Stimulated activated CD4-positive, alpha-beta T cell treated with anti-CD3 and anti-CD28 coated beads, Interleukin-1b, Interleukin-23, amount 100 ng/mL, for 48 hours (primary cell): ENCODE measurements around the gene LRRC1.
"Not testable (repeated sequence)": the region's sequence is repeated elsewhere in the genome, so short reads cannot be mapped to it uniquely, and the experiment has no call there.

ENCODE experiments used
- DNase-seq: peaks from one replicate; pipeline ENCODE4 v3.0.0-alpha.2; 2020

The LRRC1 gene

DNA sequence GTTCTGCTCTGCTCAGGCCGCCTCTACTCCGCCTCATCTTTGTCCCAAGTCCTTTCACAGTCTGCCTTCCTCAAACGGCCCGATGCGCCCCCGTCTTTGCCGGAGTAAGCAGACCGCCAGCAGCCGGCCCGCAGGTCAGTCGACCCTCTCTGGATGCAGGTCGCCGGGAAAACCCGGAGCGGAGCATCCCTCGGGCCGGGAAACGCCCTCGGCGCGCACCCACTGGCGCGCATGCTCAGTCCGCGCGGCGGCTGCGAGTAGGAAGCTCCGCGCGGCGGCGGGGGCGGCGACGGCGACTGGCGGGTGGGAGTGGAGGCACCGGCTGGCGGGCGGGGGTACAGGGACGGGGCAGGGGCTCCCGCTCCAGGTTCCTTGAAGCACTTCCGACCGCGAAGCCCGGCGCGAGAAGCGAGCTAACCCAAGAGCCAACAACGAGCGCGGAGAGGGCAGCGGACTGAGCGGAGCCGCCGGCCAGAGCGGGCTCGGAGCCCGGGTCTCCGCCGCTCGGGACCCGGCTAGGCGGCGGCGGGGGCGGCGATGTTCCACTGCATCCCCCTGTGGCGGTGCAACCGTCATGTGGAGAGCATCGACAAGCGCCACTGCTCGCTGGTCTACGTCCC is at the start of gene LRRC1:
Gene LRRC1, plus strand, starts transcription at position 286 of the 620 bp plus-strand sequence. Its CDS starts 252 bp downstream, at position 538.
- DNase-seq: peak; percentile 79

DNA sequence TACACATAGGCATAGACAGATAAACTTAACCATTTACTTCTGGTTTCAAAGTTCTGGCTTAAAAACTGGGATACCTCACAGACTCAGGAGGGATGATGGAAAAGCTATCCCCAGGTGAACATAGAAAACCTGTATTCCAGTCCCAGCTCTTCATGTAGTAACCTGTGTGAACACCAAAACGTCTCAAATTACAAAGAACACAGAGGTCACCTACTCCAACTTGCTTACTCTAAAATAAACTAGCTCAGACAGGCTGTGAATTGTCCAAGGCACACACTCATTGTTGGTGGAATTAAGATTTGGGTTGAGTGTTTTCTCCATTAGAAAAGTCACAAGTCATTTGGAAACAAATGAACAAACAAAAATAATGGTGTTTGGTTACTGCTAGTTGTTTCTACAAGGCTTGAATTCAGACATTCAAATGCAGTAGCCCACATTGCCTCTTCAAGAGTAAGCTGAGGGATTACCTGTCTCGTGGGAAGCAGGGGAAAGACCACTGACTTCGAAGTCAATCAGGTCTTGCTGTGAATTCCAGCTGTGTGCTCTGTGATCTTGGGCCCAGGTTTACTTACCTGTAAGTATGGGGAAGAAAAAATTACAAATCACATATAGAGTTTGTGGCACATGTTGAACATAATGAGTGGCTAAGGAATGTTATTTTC is 48.2 kb upstream of the LRRC1 start:
- DNase-seq: no peak

DNA sequence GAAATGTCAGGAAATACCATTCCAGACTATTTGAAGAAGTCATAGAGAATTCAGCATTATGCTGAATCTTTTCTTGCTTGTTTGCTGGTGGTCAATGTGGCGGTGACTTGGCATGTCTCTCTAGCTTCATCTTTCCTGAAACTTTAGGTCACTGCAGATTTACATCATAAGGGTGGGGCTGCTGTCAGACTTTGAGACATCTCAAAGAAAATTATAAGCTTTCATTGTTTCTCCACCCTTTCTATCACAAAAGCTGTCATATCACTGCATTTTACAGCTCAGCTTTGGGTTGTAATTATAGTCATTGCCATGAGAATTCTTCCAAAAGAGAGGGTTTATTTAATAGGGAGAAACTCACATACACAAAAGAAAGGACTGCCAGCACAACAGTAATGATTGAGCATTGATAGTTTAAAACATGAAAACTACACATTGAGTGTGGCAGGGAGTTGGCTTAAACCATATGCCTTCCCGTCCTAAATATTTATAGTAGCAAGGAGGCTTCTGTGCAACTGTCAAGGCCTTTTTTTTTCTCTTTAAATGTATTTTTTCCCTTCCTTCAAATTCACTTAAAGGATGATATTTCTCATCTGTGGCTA is 44.7 kb upstream of the LRRC1 start:
- no peak for DNase-seq

DNA sequence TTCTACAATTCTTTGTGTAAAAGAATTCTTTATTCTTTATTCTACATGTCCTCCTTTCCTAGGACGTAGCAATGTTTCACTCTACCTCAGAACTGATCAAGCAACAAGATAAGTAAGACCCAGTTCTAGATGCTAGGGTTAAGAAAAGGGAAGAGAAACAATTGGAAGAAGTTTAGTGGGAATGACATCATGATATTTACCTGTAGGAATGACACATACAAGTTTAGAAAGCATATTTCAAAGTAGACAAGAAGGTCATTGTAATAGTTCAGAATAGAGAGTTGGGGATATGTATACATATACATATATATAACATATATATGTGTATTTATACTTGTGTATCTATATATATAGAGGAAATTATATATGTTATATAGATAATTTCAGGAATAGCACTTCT is 43.4 kb upstream of the LRRC1 start:
- DNase-seq: no peak

DNA sequence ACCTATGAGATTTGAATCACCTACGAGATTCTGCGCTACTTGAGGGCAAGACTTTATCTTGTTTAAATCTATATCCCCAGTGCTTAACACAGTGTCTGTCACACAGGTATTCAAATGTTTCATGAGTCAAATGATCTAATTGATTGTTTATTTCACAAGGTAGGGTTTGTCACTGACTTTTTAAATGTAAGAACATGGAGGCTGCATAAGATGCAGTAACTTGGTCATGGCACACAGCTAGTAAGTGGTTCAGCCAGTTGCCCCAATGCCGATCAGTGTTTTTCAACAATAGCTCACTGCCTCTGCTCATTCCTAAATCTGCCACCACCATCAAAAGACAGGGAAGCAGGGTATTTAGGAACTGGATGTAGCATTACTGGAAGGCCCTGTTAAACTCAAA is 42.4 kb upstream of the LRRC1 start:
- DNase-seq: no peak

DNA sequence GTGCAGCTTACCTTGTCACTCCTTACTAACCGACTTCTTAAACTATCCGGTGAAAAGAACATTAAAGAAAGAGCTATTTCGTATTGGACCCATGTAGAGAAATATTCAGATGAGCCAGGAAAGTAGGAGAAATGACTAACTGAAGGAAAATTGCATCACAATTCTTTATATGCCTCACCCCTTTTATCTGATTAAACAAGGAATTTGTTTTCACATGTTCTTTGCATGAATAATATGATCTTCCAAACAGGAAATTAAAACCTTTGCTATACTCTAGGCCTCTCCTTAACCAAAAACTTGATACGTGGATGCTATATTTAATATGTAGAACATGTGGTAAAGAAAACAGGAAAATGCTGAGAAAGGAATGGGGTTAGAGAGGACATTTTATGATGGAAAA is 41.9 kb upstream of the LRRC1 start:
- DNase-seq: no peak

DNA sequence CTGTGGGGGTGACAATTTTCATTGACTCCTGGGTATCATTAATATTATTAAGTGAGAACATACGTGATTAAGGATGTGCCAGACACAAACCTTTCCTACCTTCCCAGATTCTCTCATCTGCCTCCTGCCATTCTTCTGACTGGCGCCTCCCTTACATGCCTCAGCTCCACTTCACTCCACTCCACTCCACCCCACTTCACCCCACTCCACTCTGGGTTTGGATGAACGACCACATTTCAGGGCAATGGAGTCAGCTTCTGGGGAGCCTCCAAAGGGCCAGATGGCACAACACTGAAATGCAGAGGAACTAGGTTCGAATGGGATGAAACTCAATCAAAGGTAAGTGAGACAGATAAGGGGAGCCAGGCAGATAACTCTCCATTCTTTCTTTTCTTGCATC is 40.5 kb upstream of the LRRC1 start:
- DNase-seq: no peak

DNA sequence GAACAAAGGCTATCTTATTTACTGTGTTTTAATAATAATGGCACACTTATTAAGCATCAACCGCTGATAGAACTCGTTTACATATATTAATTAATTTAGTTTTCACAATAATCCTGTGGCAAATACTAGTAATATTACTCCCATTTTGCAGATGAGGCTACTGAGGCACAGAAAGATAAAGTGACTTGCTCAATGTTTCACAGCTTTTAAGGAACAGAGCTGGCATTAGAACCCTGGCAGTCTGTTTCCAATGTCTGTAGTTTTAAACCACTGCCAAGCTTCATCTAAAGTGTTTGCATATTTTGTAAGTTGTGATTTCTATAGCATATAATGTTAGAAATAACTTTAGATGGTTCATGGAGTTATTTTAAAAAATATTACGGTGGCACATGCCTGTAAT is 38.4 kb upstream of the LRRC1 start:
- no peak for DNase-seq

DNA sequence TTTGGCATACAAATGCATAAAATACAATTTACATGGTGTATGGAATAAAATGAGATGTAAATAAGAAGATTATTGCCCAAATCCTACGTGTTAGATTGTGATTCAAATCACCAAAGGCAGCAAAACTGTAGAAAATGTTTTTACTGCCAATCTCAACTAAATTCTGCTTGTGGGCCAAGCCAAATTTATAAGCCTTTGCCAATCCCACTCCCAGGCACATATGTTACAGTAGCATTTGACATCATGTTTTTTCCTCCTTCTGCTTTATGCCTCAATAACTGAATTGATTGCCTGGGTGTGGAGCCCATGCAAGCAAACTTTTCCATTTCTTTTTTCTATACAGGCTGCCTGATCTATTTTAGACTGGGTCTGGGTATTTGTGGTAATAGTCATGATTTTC is 36.3 kb upstream of the LRRC1 start:
- no peak for DNase-seq

DNA sequence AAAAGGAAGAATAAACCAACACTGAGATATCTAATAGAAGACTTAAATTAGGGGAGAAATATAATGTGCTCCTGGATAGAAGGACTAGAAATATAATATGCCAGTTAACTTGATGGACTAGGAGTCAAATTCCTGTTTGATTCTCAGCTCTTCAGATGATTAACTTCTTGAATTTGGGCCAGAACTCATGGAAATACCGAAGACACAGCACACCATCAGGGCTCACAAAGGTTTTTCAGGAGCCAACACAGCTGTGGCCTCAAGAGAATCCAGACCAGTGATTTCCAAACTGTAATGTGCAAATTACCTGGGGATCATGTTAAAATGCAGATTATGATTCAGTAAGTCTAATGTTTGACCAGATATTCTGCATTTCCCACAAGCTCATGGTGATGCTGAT is 33.8 kb upstream of the LRRC1 start:
- no peak for DNase-seq

DNA sequence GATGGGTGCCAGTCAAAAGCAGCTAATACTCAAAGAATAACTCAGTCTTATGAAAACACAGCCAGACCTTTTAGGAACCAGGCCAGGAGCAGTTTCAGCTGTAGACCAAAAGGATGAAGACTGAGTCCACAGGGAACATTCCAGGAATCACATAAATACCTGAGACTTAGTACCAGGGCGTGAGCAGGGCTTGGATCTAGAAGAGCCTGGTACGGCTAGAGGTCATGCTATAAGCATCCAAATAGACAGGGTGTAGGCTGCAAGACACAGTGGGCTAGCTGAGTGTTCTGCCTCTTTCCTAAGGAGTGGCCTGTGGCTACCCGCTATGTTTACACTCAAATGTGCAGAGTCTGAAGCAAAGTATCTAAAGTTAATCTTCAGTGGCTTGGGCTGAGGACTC is 29.5 kb upstream of the LRRC1 start:
- DNase-seq: no peak

DNA sequence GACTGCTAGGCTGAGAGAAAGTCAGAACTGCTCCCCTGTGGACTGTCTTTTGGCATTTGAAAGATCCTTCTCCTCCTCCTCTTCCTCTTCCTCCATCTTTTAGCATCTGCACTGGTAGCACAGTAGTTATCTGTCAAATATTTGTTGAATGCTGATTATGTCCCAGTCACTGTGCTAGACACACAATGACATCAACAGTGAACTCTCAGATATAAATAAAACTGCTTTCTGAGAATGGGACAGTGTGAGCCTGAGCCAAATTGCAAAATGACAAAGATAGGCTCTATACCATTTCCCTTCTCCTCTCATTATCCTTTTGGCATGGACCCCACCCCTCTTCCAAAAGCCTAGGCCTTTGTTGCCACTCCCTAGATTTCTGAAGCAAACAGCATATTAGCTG is 27.9 kb upstream of the LRRC1 start:
- DNase-seq: no peak

DNA sequence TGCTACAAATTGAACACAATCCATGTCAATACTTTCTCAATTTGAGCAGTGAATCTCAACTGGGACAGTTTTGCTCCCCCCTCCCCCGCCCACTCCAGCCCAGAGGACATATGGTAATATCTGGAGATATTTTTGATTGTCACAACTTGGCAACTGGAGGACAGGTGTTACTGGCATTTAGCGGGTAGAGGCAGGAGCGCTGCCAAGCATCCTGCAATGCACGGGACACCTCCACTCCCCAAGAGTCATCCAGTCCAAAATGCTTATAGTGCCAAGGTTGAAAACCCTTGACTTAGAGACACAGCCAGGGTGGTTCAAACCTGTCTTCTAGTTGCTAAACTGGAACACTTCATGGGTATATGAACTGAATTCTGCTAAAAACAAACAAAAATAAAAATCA is 26.9 kb upstream of the LRRC1 start:
- no peak for DNase-seq

DNA sequence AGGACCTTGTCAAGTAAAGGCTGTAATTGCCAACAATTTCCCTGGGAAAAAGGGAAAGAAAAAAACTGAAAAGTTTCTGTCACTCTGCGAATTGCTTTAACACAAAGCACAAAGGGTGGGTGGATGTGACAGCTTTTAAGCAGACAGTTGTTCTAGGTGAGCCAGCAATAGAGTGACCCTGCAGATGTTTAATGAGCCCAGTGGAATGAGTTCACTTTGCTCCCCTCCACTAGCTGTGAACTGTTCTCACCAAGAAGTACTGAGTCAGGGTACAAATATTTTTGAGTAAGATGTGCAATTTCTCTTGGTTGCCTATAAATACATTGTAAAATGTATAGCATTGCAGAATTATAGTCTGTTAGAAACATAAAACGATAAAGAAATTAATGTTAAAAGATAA is 26.2 kb upstream of the LRRC1 start:
- no peak for DNase-seq

DNA sequence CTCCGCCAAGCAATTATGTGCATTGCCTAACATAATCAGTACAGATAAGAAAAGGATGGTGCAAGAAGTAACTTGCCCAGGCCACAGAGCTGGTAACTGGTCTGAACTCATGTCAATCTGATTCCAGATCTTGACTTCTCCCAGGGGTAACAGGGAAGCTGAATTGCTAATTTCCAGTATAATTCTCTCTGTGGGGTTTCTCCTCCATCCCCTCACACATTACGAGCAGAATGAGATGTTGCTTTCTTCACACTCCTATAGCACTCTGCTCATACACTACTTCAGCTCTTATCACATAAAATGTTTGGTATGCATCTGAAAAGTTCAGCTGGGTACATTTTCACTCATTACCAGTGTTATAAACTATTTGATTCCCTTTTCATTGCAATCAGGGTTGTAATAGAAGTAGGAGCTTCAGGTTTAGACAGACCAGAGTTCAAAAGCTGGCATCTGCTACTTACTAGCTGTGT is 24.0 kb upstream of the LRRC1 start:
- no peak for DNase-seq

DNA sequence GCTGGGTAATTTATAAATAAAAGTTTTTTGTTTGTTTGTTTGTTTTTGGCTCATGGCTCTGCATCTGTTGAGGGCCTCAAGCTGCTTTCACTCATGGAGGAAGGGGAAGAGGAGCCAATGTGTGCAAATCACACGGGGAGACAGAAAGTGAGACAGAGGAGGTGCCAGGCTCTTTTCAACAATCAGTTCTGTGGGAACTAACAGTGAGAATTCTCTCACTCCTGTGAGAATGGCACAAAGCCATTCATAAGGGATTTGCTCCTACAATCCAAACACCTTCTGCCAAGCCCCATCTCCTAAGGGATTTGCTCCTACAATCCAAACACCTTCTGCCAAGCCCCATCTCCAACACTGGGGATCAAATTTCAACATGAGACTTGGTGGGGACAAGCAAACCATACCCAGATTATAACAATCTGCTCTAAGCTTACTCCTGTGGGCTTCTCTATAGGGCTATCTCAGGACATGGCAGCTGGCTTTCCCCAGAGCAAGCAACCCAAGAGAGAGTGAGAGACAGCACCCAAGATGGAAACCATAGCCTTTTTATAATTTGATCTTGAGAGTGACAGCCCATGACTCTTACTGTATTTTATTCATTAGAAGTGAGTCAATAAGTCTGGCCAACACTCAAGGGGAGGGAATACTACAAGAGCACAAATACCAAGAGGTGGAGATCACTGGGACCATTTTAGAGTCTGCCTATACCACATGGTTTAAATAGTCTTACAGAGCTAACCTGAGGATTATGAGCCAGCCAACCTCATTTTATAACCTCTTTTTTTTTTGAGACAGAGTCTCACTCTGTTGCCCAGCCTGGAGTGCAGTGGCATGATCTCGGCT is 22.8 kb upstream of the LRRC1 start:
- DNase-seq: no peak

DNA sequence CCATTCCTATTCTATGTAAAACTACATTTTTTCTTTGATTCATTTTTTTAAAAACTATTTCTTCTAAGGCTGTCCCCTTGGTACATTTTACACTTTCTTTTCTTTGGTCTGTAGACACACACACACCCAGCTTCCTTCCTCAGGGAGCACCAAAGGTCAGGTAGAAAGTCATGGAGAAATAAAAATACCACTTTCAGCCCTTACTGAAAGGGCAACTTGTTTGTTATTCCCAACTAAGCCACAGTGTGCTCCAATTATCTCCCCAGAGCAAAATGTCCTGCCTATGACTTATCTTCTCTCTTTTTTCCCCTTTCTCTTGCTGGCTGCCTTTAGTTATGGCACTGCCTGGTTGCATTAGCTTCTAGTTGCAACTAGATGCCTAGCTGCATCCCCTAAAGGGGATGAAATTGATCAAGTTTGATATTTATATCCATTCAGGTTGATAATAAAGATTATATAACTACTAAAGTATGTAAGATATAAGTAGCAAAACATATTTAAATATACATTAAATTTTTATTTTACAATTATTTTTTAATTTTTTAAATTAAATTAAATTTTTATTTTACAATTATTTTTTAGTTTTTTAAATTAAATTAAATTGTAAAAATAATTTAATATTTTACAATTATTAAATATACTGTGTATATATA is 21.6 kb upstream of the LRRC1 start:
- DNase-seq: no peak

DNA sequence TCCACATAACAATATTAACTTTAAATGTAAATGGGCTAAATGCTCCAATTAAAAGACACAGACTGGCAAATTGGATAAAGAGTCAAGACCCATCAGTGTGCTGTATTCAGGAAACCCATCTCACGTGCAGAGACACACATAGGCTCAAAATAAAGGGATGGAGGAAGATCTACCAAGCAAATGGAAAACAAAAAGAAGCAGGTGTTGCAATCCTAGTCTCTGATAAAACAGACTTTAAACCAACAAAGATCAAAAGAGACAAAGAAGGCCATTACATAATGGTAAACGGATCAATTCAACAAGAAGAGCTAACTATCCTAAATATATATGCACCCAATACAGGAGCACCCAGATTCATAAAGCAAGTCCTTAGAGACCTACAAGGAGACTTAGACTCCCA is 18.7 kb upstream of the LRRC1 start:
- DNase-seq: not testable (repeated sequence)

DNA sequence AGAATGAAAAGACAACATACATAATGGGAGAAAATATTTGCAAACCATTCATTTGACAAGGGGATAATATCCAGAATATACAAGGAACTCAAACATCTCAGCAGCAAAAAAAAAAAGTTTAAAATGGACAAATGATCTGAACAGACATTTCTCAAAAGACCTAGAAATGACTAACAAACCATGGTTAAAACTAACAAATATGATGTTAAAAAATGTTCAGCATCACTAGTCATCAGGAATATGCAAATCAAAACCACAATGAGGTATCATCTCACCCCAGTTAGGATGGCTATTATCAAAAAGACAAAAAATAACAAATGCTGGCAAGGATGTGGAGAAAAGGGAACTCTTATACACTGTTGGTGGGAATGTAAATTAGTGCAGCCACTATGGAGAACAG is 9.8 kb upstream of the LRRC1 start:
- DNase-seq: not testable (repeated sequence)

DNA sequence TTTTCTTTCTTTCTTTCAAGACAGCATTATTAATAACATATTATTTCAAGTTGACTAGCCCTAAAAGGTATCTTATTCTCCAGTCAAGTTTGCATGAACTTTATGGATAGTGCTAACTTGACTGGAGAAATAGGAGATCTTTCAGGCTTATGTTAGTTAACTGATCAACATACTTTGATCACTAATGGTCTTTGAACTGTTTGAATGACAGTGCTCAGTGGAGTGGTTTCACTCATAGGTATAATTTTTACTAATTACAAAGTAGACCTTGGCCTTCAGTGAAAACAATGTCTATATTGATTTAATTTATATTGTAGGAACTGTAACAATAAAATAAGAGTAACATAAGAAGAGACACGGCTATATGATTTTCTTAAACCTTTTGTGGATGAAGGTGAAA is 8.0 kb upstream of the LRRC1 start:
- no peak for DNase-seq

DNA sequence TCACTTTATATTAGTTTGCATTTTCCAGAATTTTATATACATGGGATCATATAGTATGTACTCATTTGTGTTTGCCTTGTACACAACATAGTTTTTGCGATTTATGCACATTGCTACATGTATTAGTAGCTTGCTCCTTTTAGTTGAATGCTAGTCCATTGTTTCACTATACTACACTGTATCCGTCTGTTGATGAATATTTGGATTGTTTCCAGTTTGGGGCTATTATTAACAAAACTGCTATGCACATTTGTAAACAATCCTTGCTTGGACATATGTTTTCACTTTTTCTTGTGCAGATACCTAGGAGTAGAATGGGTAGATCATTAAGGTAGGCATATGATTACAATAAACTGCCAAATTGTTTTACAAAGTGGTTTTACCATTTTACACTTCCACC is 3.9 kb upstream of the LRRC1 start:
- DNase-seq: no peak

DNA sequence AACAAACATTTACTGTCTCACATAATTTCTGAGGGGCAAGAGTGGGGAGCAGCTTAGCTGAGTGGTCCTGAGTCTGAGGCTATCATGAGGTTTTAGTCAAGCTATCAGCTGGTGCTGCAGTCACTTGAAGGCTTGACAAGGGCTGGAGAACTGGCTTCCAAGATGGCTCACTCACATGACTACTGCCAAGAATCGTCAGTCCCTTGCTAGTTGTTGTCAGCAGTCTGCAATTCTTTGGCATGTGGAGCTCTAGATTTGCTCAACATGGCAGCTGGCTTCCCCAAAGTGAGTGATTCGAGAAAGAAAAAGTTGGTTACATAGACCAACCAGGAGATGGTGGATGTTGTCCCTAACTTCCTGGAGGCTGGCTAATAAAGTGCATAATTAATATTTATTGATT is 2.8 kb upstream of the LRRC1 start:
- DNase-seq: no peak

DNA sequence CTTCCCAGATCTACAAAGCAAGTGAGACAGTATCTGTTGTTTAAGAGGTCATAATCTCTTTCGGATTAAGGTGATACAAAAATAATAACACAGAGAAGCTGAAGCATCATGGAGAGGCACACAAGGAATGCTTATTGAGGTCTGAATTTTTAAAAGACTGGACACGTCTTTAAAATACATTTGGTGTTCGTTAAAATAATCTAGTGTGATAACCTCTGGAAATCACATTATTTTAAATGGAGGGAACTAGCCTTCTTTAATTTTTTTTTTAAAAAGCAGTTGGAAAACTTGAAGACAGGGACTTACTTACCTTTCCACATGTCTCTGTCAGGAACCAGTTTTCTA is 1.9 kb upstream of the LRRC1 start:
- no peak for DNase-seq
